OCI-LY3 (cell line): ENCODE measurements around the gene GTPBP1.

ENCODE experiments used
- H2AFZ ChIP-seq: fragments of 200-600, 300-600 bp; shearing (Covaris generic); 2 replicates; pipeline ENCODE4 v1.6.0; 2014; ENCODE audit warnings: antibody characterized with exemption, low read depth, low read length
- H3K27ac ChIP-seq: fragments of 200-600, 300-600 bp; sonication (generic); 2 replicates; pipeline ENCODE4 v1.5.1; 2014; ENCODE audit warnings: mild to moderate bottlenecking, low read length, moderate library complexity, mixed read lengths
- H3K27me3 ChIP-seq: fragments of 200-600, 300-600 bp; sonication (generic); 2 replicates; pipeline ENCODE4 v1.6.1; 2014; ENCODE audit warnings: low read depth, low read length, mixed read lengths
- H3K36me3 ChIP-seq: fragments of 200-600, 300-600 bp; sonication (generic); replicated peaks from 2 replicates; pipeline ENCODE3; 2014; ENCODE audit warnings: low read depth, low read length, mixed read lengths
- H3K4me1 ChIP-seq: fragments of 300-600, 200-600 bp; sonication (generic); 2 replicates; pipeline ENCODE4 v1.6.1; 2014; ENCODE audit warnings: low read length, mixed read lengths
- H3K4me2 ChIP-seq: fragments of 200-600, 300-600 bp; sonication (generic); 2 replicates; pipeline ENCODE4 v1.6.1; 2014; ENCODE audit warnings: low read length, mixed read lengths
- H3K4me3 ChIP-seq: fragments of 300-600, 200-600 bp; sonication (generic); 2 replicates; pipeline ENCODE4 v1.5.1; 2014; ENCODE audit warnings: antibody characterized with exemption, mild to moderate bottlenecking, low read length, moderate library complexity
- H3K79me2 ChIP-seq: fragments of 300-600, 200-600 bp; shearing (Covaris generic); 2 replicates; pipeline ENCODE4 v1.6.1; 2014; ENCODE audit warnings: mild to moderate bottlenecking, low read length, mixed read lengths
- H3K9ac ChIP-seq: fragments of 300-600, 200-600 bp; shearing (Covaris generic); 2 replicates; pipeline ENCODE4 v1.6.0; 2014; ENCODE audit warnings: mild to moderate bottlenecking, low read length, moderate library complexity
- H3K9me3 ChIP-seq: fragments of 200-600, 300-600 bp; shearing (Covaris generic); 2 replicates; pipeline ENCODE4 v1.6.1; 2014; ENCODE audit warnings: low read length, mixed read lengths; ENCODE audit not compliant: insufficient read depth
- H4K20me1 ChIP-seq: fragments of 200-600, 300-600 bp; sonication (generic); 2 replicates; pipeline ENCODE4 v1.6.1; 2016; ENCODE audit warnings: low read length, mixed read lengths; ENCODE audit not compliant: insufficient read depth
- CTCF ChIP-seq: fragments of 200-600, 300-600 bp; sonication (generic); IDR thresholded peaks from 2 replicates; pipeline ENCODE4 v1.5.1; 2014; ENCODE audit warnings: antibody characterized with exemption, low read length, low read depth
- EZH2phosphoT487 ChIP-seq: fragments of 200-600 bp; shearing (Covaris generic); IDR thresholded peaks from 2 replicates; pipeline ENCODE4 v1.6.1; 2018; ENCODE audit warnings: antibody characterized with exemption, mixed run types, low read depth

The GTPBP1 gene

GRCh38 chr22:38696606-38697424, 8.9 kb upstream of the GTPBP1 start:
- peaks cover 29% of the 10 kb centered on the region for H3K36me3 ChIP-seq
- no peak overlapping the region for H2AFZ ChIP-seq
- TF ChIP-seq CTCF, result no peak
- TF ChIP-seq EZH2phosphoT487, result no peak
- H3K4me2 ChIP-seq, result no peak overlapping the region
- H3K4me1 ChIP-seq, result peaks cover 18% of the 10 kb centered on the region
- no peaks in the 10 kb centered on the region for H3K27me3 ChIP-seq
- no peak overlapping the region for H3K9ac ChIP-seq
- no peak overlapping the region for H3K4me3 ChIP-seq
- H3K27ac ChIP-seq, result no peak overlapping the region
- no peaks in the 10 kb centered on the region for H4K20me1 ChIP-seq
- H3K9me3 ChIP-seq, result no peaks in the 10 kb centered on the region
- H3K79me2 ChIP-seq, result peaks cover 61% of the 10 kb centered on the region

GRCh38 chr22:38697425-38698089, 8.2 kb upstream of the GTPBP1 start:
- no peak overlapping the region for H3K4me2 ChIP-seq

GRCh38 chr22:38698407-38699094, 7.2 kb upstream of the GTPBP1 start:
- Histone ChIP-seq H3K9ac (no peak overlapping the region), H3K27ac (no peak overlapping the region), H2AFZ (no peak overlapping the region), H3K27me3 (no peaks in the 10 kb centered on the region), H3K9me3 (no peaks in the 10 kb centered on the region), H3K4me1 (peaks cover 18% of the 10 kb centered on the region), H3K36me3 (peaks cover 22% of the 10 kb centered on the region), H3K4me3 (0 out of 2 replicates have a peak overlapping the region, but pooled peaks have one; percentile 92), H3K79me2 (peaks cover 58% of the 10 kb centered on the region), H4K20me1 (no peaks in the 10 kb centered on the region), H3K4me2 (peak overlapping the region; percentile 96)
- no peak for TF ChIP-seq CTCF
- TF ChIP-seq EZH2phosphoT487, result no peak

More at GRCh38 chr22:38697425-38698089, 8.2 kb upstream of the GTPBP1 start:
- H2AFZ ChIP-seq, result no peak overlapping the region
- TF ChIP-seq CTCF (no peak), EZH2phosphoT487 (no peak)
- no peak overlapping the region for H3K27ac ChIP-seq
- no peak overlapping the region for H3K4me3 ChIP-seq
- no peaks in the 10 kb centered on the region for H4K20me1 ChIP-seq
- H3K4me1 ChIP-seq, result peaks cover 18% of the 10 kb centered on the region
- no peaks in the 10 kb centered on the region for H3K27me3 ChIP-seq
- H3K9me3 ChIP-seq, result no peaks in the 10 kb centered on the region
- peaks cover 61% of the 10 kb centered on the region for H3K79me2 ChIP-seq
- no peak overlapping the region for H3K9ac ChIP-seq
- peaks cover 25% of the 10 kb centered on the region for H3K36me3 ChIP-seq

- no peak overlapping the region for H3K9ac ChIP-seq
- H4K20me1 ChIP-seq, result no peaks in the 10 kb centered on the region
- peak overlapping the region; percentile 92 for H3K4me3 ChIP-seq
- TF ChIP-seq EZH2phosphoT487 (no peak), CTCF (no peak)
- peaks cover 18% of the 10 kb centered on the region for H3K4me1 ChIP-seq
- H3K36me3 ChIP-seq, result peaks cover 22% of the 10 kb centered on the region
- H2AFZ ChIP-seq, result no peak overlapping the region
- H3K9me3 ChIP-seq, result no peaks in the 10 kb centered on the region
- H3K4me2 ChIP-seq, result peak overlapping the region; percentile 96
- H3K27me3 ChIP-seq, result no peaks in the 10 kb centered on the region
- no peak overlapping the region for H3K27ac ChIP-seq
- H3K79me2 ChIP-seq, result peaks cover 53% of the 10 kb centered on the region
Observed at GRCh38 chr22:38699143-38699542, 6.6 kb upstream of the GTPBP1 start.
